ENCODE results near the gene CDK11B.
"Not testable (repeated sequence)": the region's sequence is repeated elsewhere in the genome, so short reads cannot be mapped to it uniquely, and the experiment has no call there.

CDK11B gene

GRCh38 chr1:1634613-1635012, 24.2 kb downstream of the CDK11B start:
- not testable (repeated sequence) for H3K4me3 ChIP-seq (ENCODE audit: low read depth, low read length)

GRCh38 chr1:1633409-1633808, 25.4 kb downstream of the CDK11B start:
- not testable (repeated sequence) for H3K4me3 ChIP-seq (ENCODE audit: low read depth, low read length)

- no peak for TF ChIP-seq CTCF (IDR thresholded peaks at IDR 0.05; ENCODE audit: borderline replicate concordance, insufficient read depth, low read depth, low read length)
- H3K4me3 ChIP-seq (ENCODE audit: low read depth, low read length): no peak within 1 kb of the TSS
Observed at GRCh38 chr1:1631782-1632420, 26.9 kb downstream of the CDK11B start, which contains the start of gene MMP23B. MMP23B (plus strand) TSS chr1:1632173; CDS start chr1:1632219, 46 bp downstream.

GRCh38 chr1:1630965-1631781, 27.6 kb downstream of the CDK11B start:
- H3K4me3 ChIP-seq (ENCODE audit: low read depth, low read length): no peak overlapping the region
- no peak for TF ChIP-seq CTCF (IDR thresholded peaks at IDR 0.05; ENCODE audit: borderline replicate concordance, insufficient read depth, low read depth, low read length)

- no peak for TF ChIP-seq CTCF (IDR thresholded peaks at IDR 0.05; ENCODE audit: borderline replicate concordance, insufficient read depth, low read depth, low read length)
- no peak overlapping the region for H3K4me3 ChIP-seq (ENCODE audit: low read depth, low read length)
Observed at GRCh38 chr1:1630191-1630964, 28.4 kb downstream of the CDK11B start.

- no peak for TF ChIP-seq CTCF (IDR thresholded peaks at IDR 0.05; ENCODE audit: borderline replicate concordance, insufficient read depth, low read depth, low read length)
- peak overlapping the region; percentile 43 for H3K4me3 ChIP-seq (ENCODE audit: low read depth, low read length)
Observed at GRCh38 chr1:1629430-1630190, 29.2 kb downstream of the CDK11B start.

- TF ChIP-seq CTCF (IDR thresholded peaks at IDR 0.05; ENCODE audit: borderline replicate concordance, insufficient read depth, low read depth, low read length): no peak
- H3K4me3 ChIP-seq (ENCODE audit: low read depth, low read length): peak overlapping the region; percentile 43
Observed at GRCh38 chr1:1628754-1629429, 29.9 kb downstream of the CDK11B start.
